ENCODE data around the gene TRIM32.

TRIM32 gene, protein sequence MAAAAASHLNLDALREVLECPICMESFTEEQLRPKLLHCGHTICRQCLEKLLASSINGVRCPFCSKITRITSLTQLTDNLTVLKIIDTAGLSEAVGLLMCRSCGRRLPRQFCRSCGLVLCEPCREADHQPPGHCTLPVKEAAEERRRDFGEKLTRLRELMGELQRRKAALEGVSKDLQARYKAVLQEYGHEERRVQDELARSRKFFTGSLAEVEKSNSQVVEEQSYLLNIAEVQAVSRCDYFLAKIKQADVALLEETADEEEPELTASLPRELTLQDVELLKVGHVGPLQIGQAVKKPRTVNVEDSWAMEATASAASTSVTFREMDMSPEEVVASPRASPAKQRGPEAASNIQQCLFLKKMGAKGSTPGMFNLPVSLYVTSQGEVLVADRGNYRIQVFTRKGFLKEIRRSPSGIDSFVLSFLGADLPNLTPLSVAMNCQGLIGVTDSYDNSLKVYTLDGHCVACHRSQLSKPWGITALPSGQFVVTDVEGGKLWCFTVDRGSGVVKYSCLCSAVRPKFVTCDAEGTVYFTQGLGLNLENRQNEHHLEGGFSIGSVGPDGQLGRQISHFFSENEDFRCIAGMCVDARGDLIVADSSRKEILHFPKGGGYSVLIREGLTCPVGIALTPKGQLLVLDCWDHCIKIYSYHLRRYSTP

GRCh38 chr9:116687074-116687753 lies at the start of gene TRIM32:
TSS of gene TRIM32 (plus strand) at chr9:116687305. CDS start at chr9:116697743, 10,438 bp downstream.
- in situ Hi-C loops (cut with MboI; ENCODE audit: low sequenced_read_pairs), result no loop called here

- in situ Hi-C loops (cut with MboI; ENCODE audit: low sequenced_read_pairs), result no loop called here
These were observed 47.8 kb upstream of the TRIM32 start for GRCh38 chr9:116639251-116639741.

DNA sequence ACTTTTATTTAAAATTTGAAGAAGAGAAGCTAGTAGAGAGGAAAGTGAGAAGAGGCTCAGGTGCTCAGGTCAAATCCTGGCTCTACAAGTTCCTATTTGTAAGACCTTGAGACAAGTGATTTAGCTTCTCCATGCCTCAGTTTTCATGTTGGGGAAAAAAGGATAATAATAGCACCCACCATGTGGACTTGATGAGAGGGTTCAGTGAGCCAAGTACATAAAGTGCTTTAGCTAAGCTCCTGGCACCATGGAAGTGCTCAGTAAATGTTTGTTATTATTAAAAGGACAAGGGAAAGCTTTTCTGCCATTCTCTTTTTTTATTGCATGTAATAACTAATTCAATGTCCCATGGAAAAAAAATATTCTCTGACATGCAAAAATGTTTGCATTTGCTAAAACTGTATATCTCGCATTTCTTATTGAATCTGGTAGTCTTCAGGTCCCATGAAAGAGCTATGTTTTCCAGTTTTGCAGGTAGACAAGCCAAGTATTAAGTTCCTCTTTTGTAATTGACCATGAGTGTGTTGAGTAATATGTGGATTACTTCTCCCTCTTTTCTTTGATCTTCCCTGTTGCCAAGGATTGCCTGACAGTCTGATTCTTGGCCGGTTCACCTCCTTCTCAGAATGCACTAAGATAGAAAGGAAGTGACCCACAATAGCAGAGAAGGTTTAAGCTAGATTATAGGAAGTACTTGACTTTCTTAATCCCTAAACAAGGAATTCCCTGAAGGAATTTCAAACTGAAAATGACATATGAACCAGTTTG lies 45.6 kb upstream of the TRIM32 start:
- in situ Hi-C loops (cut with MboI; ENCODE audit: low sequenced_read_pairs), result no loop called here

GRCh38 chr9:116643691-116644090 lies 43.4 kb upstream of the TRIM32 start:
- in situ Hi-C loops (cut with MboI; ENCODE audit: low sequenced_read_pairs), result no loop called here

DNA sequence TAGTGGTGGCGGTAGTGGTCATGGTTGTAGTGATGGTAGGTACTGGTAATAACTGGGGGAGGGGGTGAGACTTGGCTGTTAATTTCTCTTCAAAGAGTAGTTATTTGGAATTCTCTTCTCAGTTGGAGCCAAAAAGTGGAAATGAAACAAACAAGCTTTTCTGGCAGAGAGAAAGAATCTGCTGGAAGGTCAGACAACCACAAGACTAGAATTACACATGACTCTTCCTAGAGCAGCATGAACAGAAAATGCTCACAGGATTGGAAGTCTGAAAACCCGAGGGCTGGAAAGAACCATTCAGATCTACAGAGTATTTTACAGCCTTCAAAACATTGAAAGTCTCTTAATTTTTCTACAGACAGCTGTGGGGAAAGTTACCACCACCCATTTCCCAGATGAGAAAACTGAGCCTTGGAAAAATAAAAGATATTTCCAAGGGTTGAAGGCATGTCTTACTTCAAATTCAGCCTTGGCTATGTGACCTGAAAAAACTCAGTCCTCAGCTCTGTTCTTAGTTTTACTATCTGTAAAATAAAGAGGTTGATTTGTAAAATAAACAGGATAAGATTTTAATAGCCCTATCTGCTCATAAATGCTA lies 42.9 kb upstream of the TRIM32 start:
- in situ Hi-C loops (cut with MboI; ENCODE audit: low sequenced_read_pairs), result no loop called here

GRCh38 chr9:116646661-116647514 lies 40.2 kb upstream of the TRIM32 start:
- in situ Hi-C loops (cut with MboI; ENCODE audit: low sequenced_read_pairs), result no loop called here

- in situ Hi-C loops (cut with MboI; ENCODE audit: low sequenced_read_pairs), result no loop called here
These were observed 39.6 kb upstream of the TRIM32 start for GRCh38 chr9:116647515-116647809.

DNA sequence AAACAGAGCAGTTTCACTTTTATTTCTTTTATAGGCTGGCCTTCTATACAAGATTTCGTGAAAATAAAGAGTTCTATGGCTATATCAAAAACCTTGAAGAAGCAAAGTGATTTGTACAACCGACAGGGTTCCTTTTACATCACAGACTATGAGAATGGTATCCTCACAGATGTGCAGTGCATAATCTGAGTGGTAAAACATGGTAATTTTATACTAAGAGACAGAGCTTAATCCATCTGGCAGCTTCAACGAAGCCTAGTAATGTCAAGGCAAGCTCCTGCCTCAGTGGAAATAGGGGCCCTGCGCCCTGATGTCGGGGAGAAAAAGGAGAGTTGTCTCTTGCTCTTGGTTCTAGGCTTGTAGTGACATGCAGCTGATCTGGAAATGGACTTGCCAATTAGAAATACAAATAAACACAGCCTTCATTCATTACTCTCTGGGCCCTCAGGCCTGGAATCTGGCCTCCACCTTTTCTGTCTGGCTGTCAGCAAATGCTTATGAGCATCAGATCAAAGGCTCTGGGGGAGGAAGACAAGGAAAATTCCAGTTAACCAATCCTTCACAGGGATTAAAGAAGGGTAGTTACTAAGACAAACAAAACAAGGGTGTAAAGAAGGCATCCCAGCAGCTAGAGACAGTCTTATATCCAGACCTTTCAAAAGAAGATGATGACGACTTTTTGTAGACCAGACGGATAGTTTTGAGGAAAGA lies 33.6 kb upstream of the TRIM32 start:
- in situ Hi-C loops (cut with MboI; ENCODE audit: low sequenced_read_pairs), result no loop called here

GRCh38 chr9:116654059-116654355 lies 33.1 kb upstream of the TRIM32 start:
- in situ Hi-C loops (cut with MboI; ENCODE audit: low sequenced_read_pairs), result no loop called here

GRCh38 chr9:116656501-116656971 lies 30.6 kb upstream of the TRIM32 start:
- in situ Hi-C loops (cut with MboI; ENCODE audit: low sequenced_read_pairs), result no loop called here

DNA sequence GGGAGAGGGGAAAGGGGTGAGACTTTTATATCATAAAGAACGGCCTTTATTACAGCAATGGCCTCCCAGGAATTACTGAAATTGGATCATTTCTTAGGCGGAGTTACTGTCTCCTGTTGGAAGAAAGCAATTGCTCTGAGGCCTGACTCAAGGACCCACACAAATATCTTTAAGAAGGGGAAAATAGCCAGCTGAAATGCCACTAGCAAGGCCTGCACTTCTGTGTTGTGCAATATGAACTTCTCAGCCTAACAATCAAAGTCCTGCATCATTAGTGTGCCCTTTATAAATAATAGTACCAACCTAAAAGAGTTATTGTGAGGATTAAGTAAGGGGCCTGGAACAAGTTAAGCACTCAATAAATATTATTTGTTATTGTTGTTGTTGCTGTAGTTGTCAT lies 30.1 kb upstream of the TRIM32 start:
- in situ Hi-C loops (cut with MboI; ENCODE audit: low sequenced_read_pairs), result no loop called here

DNA sequence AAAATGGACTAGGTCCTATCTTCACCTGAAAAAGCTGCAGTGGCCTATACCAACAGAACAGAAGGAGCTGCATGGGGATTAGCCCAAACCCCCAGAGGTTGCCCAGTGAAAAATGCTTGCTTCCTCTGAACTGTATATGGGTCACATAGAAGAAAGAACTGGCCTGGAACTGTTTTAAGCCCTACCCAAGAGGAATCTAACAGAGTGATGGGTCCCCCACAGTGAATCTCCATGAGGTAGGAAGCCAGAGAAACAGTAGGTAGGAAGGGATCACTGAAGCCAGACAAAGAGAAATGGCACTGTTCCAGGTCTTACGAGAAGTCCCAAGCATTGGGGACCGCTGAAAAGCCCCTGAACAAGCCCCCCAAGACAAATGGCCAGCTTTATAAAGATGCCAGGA lies 28.8 kb upstream of the TRIM32 start:
- in situ Hi-C loops (cut with MboI; ENCODE audit: low sequenced_read_pairs), result no loop called here

DNA sequence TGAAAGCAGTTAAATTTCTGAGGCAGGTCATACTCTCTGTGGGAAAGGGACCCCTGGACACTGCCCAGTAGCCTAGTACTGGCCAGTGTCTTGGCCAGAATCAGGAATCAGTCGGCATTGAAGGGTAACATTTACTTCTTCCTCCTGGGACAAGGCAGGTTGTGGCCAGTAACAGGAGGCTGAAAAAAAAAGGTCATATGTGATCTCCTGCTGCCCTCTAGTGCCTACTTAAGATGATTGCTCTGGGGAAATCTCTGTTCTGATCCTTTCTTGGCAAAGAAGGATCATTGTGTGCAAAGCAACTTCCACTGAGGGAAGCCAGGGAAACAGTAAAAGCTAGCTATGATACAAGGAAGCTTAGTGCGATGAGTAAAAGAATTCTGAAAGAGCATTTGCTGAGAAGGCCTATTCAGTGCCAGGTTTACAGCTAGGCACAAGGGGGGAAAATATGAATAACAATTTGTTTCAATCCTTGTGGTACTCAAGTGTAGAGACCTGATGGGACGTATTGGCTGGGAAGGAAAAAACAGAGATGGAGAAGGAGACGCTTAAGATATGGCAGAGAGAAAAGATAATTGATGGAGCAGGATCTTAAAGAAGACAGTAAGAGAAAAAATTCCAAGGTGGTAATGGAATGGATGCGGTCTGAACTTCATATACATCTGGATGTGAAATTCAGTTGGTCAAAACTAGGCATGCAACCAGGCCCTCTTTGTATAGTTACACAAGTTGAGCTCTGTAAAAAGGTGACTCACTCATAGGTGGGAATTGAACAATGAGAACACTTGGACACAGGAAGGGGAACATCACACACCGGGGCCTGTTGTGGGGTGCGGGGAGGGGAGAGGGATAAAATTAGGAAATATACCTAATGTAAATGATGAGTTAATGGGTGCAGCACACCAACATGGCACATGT lies 25.8 kb upstream of the TRIM32 start:
- in situ Hi-C loops (cut with MboI; ENCODE audit: low sequenced_read_pairs), result no loop called here

- in situ Hi-C loops (cut with MboI; ENCODE audit: low sequenced_read_pairs), result no loop called here
These were observed 24.3 kb upstream of the TRIM32 start for GRCh38 chr9:116662646-116663310.

GRCh38 chr9:116663581-116663980 lies 23.5 kb upstream of the TRIM32 start:
- in situ Hi-C loops (cut with MboI; ENCODE audit: low sequenced_read_pairs), result no loop called here

DNA sequence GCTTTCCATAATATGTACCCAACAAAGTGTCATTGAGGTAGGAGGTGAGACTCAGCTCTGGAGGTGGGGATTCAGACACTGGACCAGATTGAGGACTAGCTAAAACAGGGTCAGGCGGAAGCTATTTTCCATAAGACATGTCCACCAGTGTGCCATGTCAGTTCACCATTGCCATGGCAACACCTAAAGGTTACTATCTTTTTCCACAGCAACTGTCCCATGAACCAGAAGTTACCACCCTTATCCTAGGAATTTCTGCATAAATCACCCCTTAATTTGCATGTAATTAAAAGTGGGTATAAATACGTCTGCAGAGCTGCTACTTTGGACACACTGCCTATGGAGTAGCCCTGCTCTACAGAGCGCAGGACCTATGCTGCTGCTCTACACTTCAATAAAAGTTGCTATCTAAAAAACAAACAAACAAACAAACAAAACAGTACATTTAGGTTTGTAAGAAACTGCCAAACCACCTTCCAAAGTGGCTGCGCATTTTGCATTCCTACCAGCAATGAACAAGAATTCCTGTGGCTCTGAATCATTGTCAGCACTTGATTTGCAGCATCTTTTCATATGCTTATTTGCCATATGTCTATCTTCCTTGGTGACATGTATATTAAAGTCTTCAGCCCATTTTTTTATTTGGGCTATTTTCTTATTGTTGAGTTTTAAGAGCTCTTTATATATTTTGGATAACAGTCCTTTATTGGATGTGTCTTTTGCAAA lies 18.0 kb upstream of the TRIM32 start:
- in situ Hi-C loops (cut with MboI; ENCODE audit: low sequenced_read_pairs), result no loop called here

DNA sequence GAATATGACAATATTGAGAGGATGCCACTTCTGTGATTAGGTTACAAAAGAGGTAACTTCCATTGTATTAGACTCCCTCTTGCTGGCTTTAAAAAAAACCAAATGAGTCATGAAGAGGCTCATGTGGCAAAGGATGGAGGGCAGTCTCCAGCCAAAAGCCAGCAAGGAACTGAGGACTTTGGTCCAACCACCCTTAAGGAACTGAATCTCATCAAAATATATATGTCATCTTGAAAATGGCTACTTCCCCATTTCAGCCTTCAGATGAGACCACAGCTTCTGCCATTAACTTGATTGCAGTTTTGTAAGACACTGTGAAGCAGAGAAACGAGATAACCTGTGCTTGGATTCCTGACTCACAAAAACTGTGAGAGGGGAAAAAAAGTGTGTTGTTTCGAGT lies 15.5 kb upstream of the TRIM32 start:
- in situ Hi-C loops (cut with MboI; ENCODE audit: low sequenced_read_pairs), result no loop called here
